ENCODE measurements around the gene HOTAIR.

The HOTAIR gene

GRCh38 chr12:53985692-53985993 lies 10.9 kb upstream of the HOTAIR start:
- no peak for DNase-seq

GRCh38 chr12:53984901-53985691 lies 10.3 kb upstream of the HOTAIR start, which contains the start of gene HOXC10:
Gene HOXC10 (plus strand): TSS chr12:53985146. CDS start chr12:53985260, 114 bp downstream.
- DNase-seq, result peak; percentile 75 to 88 (median 87)

GRCh38 chr12:53983950-53984572 lies 9.3 kb upstream of the HOTAIR start:
- no peak for DNase-seq

GRCh38 chr12:53983568-53983949 lies 8.8 kb upstream of the HOTAIR start:
- DNase-seq, result no peak

- DNase-seq, result no peak
These were observed 8.2 kb upstream of the HOTAIR start for GRCh38 chr12:53982648-53983567.

- DNase-seq, result peak in 1 of 3 donors; percentile 15
These were observed 7.1 kb upstream of the HOTAIR start for GRCh38 chr12:53981634-53982565.

GRCh38 chr12:53980802-53981496 lies 6.2 kb upstream of the HOTAIR start:
- DNase-seq, result no peak

GRCh38 chr12:53980104-53980801 lies 5.5 kb upstream of the HOTAIR start:
- no peak for DNase-seq

GRCh38 chr12:53978477-53979356 lies 4.0 kb upstream of the HOTAIR start:
- DNase-seq, result no peak

GRCh38 chr12:53977596-53978445 lies 3.1 kb upstream of the HOTAIR start:
- no peak for DNase-seq

GRCh38 chr12:53976823-53977595 lies 2.3 kb upstream of the HOTAIR start:
- DNase-seq, result no peak

- DNase-seq, result no peak
These were observed 1.5 kb upstream of the HOTAIR start for GRCh38 chr12:53976172-53976822.

- DNase-seq, result no peak
These were observed 862 bp upstream of the HOTAIR start for GRCh38 chr12:53975479-53976152.

GRCh38 chr12:53975064-53975471 lies 314 bp upstream of the HOTAIR start:
- no peak for DNase-seq

GRCh38 chr12:53973236-53974042 lies 1.3 kb downstream of the HOTAIR start:
- peak in 1 of 3 donors; percentile 20 for DNase-seq

GRCh38 chr12:53972722-53973235 lies 2.0 kb downstream of the HOTAIR start, which contains the start of gene HOXC11:
Gene HOXC11 (plus strand): TSS chr12:53973126. CDS start chr12:53973242, 116 bp downstream.
- no peak for DNase-seq
